ENCODE results near the gene FHL3. TPM values are rescaled to one million over a fixed set of nuclear protein-coding genes. Genes with fewer than 3 reads are reported as not detected.
A peak's percentile ranks its signal among the peaks of the same experiment; 100 is the strongest.

The FHL3 gene
- total RNA-seq, 1 donor from 2014 or later: 22.4 TPM

DNA sequence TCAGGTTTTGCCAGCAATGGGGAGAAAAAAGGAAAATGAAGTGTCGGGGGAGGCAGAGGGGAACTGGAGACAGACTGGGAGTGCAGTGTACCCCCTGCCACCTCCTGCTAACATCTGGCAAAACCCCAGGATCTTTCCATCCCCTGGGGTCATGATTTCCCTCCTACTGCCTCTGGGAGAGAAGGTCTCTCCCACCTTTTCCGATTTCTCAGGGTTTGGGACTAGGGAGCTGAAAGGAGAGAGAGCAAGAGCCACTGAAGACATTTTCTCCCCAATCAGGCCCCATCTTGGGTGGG lies 5.1 kb downstream of the FHL3 start:
- Histone ChIP-seq H3K9me3 (no peaks in the 10 kb centered on the region), H3K27me3 (no peaks in the 10 kb centered on the region), H3K36me3 (peaks cover 15% of the 10 kb centered on the region), H3K4me1 (peaks cover 61% of the 10 kb centered on the region), H3K4me3 (no peak overlapping the region), H3K27ac (peak overlapping the region; percentile 89)
- intact Hi-C loops (cut with DNase I): no loop called here
- TF ChIP-seq, protein P1, sequence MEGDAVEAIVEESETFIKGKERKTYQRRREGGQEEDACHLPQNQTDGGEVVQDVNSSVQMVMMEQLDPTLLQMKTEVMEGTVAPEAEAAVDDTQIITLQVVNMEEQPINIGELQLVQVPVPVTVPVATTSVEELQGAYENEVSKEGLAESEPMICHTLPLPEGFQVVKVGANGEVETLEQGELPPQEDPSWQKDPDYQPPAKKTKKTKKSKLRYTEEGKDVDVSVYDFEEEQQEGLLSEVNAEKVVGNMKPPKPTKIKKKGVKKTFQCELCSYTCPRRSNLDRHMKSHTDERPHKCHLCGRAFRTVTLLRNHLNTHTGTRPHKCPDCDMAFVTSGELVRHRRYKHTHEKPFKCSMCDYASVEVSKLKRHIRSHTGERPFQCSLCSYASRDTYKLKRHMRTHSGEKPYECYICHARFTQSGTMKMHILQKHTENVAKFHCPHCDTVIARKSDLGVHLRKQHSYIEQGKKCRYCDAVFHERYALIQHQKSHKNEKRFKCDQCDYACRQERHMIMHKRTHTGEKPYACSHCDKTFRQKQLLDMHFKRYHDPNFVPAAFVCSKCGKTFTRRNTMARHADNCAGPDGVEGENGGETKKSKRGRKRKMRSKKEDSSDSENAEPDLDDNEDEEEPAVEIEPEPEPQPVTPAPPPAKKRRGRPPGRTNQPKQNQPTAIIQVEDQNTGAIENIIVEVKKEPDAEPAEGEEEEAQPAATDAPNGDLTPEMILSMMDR (IDR thresholded peaks at IDR 0.05): no peak
- no peak for ATAC-seq
- DNase-seq: no peak

GRCh38 chr1:37999430-38000232 lies 5.7 kb downstream of the FHL3 start:
- no peaks in the 10 kb centered on the region for H3K27me3 ChIP-seq
- no peak overlapping the region for H3K4me3 ChIP-seq
- H3K9me3 ChIP-seq: no peaks in the 10 kb centered on the region
- DNase-seq (no peak), ATAC-seq (peak; percentile 36)
- TF ChIP-seq, protein P1 (IDR thresholded peaks at IDR 0.05): no peak
- H3K36me3 ChIP-seq: peaks cover 15% of the 10 kb centered on the region
- peak overlapping the region; percentile 89 for H3K27ac ChIP-seq
- intact Hi-C loops (cut with DNase I): no loop called here
- peaks cover 67% of the 10 kb centered on the region for H3K4me1 ChIP-seq

DNA sequence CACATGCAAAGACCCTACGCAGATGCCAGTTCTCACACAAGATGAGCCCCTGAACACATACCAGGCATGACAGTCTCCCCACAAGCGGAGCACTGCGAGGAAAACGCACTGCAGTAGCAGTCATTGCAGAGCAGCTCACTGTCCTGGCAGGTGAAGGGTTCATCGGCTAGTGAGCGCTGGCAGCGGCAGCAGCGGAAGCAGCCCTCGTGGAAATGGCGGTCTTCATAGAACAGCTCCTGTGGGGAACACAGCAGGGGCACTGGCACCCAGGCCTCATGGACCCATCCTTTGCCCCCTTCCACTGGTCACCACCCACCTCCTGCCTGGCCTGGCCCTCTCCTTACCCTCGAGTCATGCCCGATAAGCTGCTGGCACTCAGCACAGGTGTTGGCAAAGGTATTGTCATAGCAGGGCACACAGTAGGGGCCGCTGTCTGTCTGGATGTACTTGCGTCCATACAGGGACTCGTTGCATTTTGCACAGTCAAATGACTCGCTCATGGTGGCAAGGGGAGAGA lies 6.3 kb downstream of the FHL3 start:
- peak overlapping the region; percentile 89 for H3K27ac ChIP-seq
- H3K4me3 ChIP-seq: no peak overlapping the region
- H3K4me1 ChIP-seq: peaks cover 64% of the 10 kb centered on the region
- DNase-seq (no peak), ATAC-seq (no peak)
- peaks cover 15% of the 10 kb centered on the region for H3K36me3 ChIP-seq
- TF ChIP-seq, protein P1 (IDR thresholded peaks at IDR 0.05): no peak
- intact Hi-C loops (cut with DNase I): no loop called here
- H3K9me3 ChIP-seq: no peaks in the 10 kb centered on the region
- no peaks in the 10 kb centered on the region for H3K27me3 ChIP-seq

DNA sequence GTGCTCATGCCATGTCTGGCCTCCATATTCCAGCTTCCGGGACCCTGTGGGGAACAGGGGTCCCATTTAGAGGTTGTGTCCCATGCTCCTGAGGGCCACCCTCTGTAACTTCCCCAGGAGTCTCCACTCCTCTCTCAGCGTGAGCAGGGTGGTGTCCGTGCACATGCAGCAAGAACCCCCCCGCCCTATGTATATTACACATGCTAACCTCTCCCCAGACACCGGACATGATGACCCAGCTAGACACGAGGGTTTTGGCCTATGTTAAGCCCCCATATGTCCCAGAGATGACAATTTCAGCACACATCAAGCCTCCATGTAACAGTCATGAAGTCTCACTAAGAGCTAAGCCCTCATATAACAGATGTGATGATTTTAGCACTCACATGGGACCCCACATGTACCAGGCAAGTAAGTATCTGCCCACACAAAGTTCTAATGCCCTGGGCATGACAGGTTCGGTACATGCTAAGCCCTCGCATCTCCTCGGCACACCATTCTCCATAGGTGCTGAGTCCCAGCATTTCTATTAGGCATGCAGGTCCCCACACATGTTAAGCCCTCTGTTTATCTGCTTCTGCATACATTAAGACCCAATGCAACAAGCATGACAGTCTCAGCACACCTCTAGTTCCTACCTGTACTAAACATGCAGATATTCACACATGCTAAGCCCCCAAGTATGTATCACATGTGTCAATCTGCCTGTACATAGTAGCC lies 7.1 kb downstream of the FHL3 start:
- H3K36me3 ChIP-seq: peaks cover 15% of the 10 kb centered on the region
- no peak for ATAC-seq

DNA sequence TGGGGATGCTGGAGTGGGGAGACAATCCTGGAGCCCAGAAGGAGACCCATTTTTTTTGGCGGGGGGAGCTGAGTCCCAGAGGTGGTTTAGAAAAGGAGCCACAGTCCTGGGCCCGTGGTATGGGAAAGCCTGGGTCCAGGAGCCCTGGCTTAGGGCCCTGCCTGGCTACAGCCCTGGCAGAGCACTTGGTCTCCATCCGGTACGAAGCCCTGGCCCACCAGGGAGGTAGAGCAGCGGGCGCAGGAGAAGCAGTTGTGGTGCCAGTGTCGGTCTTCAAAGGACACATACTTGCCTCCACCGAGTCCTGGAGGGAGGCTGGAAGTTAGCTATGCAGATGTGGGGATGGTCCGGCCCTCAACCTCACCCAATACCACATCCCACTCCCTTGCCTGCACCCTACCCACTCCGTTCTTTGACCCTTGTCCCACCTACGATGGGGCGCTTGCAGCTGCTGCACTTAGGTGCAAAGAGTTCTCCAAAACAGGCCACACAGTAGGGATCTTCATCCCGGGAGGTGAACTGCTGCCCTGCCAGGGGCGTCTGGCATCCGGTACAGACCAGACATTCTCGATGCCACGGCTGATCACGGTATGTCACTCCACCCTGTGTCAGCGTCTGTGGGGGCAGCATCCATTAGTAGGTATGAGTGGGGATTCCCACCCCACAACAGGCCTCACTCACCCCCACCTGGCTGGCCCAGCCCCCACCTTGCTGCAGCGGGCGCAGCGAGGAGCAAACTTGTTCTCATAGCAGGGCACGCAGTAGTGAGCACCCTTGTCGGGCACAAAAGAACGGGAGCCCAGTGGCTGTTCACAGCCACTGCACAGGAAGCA lies 7.8 kb downstream of the FHL3 start:
- Histone ChIP-seq H3K4me1 (peaks cover 55% of the 10 kb centered on the region), H3K36me3 (peaks cover 15% of the 10 kb centered on the region), H3K27me3 (no peaks in the 10 kb centered on the region), H3K4me3 (no peak overlapping the region), H3K27ac (peak overlapping the region; percentile 64), H3K9me3 (no peaks in the 10 kb centered on the region)
- TF ChIP-seq, protein P1 (IDR thresholded peaks at IDR 0.05): no peak
- DNase-seq (no peak), ATAC-seq (no peak)
- intact Hi-C loops (cut with DNase I): no loop called here

More for the DNA sequence above, 7.1 kb downstream of the FHL3 start:
- Histone ChIP-seq H3K4me1 (peaks cover 57% of the 10 kb centered on the region), H3K4me3 (no peak overlapping the region), H3K9me3 (no peaks in the 10 kb centered on the region), H3K27ac (peak overlapping the region; percentile 89), H3K27me3 (no peaks in the 10 kb centered on the region)
- TF ChIP-seq, protein P1 (IDR thresholded peaks at IDR 0.05): no peak
- DNase-seq: no peak
- intact Hi-C loops (cut with DNase I): no loop called here

All from upper lobe of right lung (tissue), 1 donor.